Fibroblast of skin of left quadriceps (primary cell): ENCODE results near the gene RRP15.
A peak's percentile ranks its signal among the peaks of the same experiment; 100 is the strongest.

ENCODE experiments used
- DNase-seq, 2 experiments: peaks; one replicate each; pipeline ENCODE4 v3.0.0-alpha.2; 2013; ENCODE audit warnings: low read depth in 2 of 2

Gene RRP15

DNA sequence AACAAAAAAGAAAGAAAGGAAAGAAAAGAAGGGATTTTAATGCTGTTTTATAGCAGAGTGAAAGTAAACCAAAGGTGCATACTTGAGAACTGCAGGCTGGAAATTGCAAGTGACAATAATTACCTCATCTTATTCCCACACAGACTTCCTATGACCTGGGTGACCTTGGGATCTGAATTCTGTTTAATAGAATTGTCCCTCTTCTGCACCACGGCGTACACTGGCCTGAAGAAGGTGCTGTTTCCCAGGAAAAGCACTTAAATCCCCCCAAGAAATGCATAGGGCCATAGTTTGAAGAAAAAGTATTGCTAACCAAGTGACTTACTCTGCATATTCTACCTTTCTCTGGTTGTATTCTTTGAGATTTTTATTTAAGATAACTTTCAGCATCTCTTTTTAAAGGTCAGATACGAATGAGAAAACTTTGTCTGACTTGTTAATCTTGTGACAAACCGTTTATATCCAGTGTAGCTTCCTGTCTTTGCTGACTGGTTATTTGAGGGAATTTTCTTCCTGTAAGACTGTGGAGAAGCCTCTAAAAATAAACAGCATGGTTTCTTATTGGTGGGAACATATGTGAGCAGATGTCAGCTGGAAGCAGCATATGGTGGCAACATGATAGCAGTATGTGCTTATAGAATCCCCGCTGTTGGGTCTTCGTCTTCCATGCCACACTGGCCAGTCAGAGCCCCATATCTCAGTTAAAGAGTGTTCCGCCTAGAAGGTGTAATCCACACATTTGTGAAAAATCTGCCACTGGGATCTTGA is 76.4 kb downstream of the RRP15 start:
- no peak for DNase-seq

- DNase-seq, result no peak
Measured at GRCh38 chr1:218362418-218363076, 77.5 kb downstream of the RRP15 start.

DNA sequence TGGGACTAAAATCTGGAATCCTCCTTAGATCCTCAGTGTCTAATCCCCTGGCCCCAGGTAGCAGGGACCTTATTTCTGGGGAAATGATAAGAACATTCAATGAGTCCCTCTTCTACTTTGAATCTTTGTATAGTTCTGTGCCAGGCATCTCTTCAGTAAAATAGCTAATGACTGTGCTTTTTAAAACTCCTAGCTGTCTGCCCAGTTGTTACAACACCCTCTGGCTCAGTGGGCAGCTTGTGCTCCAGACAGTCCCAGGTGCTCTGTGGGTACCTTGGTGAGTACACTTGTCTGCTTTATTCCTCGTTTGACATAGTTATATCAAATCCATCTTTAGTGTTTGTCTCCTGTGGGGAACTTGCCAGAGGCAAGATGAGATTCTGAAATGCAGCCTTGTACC is 78.0 kb downstream of the RRP15 start:
- DNase-seq, result no peak

GRCh38 chr1:218364028-218364710 is 79.1 kb downstream of the RRP15 start:
- DNase-seq, result no peak

DNA sequence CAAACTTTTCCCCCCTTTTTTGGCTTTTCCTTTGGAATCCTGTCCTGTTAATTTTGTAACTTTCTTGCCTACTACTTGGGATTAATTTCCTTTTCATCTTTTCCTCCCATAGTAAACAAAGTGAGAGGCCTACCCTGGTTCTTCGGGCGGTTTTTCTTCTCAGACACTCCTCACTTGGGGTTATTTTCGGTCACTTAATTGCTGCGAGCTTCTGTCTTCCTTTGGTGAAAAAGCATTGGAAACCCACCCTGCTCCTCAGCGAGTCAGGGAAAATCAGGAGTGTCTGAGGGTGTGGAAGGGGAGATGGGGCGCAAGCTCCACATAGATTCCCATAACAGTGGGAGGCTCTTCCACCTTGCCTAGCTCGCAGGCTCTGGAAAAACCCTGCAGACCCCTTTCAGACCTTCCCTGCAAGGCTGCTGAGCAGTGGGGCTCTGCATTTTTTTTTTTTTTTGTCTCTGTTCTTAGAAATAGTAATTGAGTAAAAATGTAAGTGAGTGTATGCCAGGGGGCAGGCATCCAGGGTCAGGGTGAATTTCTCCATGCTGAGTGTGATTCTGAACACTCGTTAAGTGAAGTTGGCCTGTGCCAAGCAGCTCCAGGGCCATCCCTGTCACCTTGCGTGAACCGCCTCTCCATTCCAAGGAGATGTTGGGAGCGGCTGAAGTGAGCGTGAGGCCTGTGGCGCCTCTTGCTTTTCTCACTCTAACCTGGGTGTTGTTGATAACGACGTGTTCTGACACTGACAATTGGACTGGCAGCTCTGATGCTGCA is 80.3 kb downstream of the RRP15 start:
- no peak for DNase-seq

DNA sequence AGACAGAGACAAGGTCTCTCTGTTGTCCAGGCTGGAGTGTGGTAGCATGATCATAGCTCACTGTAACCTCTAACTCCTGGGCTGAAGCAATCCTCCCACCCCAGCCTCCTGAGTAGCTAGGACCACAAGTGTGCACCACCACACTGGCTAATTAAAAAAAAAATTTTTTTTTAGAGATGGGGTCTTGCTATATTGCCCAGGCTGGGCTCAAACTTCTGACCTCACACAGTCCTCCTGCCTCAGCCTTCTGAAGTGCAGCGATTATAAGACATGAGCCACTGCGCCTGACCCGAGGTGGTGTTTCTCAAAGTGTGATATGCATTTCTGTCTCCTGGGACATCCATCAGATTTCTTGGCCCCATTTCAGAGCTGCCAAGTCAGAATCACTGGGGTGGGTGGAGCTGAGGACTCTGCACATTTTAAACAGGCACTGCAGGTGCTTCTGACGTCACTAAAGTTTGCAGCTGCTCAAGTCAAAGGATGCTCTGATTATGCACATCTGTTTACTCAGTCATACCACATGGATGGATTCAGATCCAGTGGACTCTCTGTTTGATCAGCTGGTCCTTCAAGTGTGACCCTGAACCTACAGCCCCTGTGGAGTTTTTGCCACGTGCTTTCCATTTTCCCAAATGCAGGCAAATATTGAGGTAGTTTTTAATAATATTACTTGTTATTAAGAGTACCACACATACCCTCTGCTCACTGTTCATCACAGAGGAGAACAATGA is 81.4 kb downstream of the RRP15 start:
- DNase-seq, result no peak

DNA sequence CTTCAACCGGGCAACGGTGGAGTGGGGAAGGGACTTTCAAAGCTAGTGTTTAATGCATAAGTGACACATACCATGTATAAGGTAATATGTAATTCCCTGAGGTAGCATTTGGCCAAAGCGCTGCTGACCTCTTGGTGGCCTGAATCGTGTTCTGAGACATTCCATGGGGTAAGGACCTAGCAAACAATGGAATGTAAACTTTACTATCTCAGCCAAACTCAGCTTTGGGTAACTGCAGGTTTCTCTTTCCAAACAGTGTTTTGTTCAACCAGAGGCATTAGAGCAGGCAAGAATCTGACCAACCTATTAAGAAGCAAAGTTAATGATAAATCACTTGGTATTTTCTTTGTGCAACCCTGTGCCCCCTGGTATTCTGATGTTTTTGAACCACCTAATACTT is 82.0 kb downstream of the RRP15 start:
- no peak for DNase-seq

DNA sequence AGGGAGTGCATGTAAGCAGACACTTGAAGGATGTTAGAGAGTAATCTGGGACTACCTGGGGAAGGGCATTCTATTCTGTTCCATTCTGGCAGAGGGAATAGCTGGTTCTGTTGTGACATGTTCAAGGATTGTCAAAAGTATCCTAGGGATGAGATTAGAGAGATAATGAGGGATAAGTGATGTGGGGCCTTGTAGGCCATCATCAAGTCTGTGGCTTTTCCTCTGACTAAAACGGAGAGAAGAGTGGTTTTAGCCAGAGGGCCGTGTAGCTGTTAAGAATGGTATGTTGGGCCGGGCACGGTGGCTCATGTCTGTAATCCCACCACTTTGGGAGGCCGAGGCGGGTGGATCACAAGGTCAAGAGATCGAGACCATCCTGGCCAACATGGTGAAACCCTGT is 83.6 kb downstream of the RRP15 start:
- no peak for DNase-seq

DNA sequence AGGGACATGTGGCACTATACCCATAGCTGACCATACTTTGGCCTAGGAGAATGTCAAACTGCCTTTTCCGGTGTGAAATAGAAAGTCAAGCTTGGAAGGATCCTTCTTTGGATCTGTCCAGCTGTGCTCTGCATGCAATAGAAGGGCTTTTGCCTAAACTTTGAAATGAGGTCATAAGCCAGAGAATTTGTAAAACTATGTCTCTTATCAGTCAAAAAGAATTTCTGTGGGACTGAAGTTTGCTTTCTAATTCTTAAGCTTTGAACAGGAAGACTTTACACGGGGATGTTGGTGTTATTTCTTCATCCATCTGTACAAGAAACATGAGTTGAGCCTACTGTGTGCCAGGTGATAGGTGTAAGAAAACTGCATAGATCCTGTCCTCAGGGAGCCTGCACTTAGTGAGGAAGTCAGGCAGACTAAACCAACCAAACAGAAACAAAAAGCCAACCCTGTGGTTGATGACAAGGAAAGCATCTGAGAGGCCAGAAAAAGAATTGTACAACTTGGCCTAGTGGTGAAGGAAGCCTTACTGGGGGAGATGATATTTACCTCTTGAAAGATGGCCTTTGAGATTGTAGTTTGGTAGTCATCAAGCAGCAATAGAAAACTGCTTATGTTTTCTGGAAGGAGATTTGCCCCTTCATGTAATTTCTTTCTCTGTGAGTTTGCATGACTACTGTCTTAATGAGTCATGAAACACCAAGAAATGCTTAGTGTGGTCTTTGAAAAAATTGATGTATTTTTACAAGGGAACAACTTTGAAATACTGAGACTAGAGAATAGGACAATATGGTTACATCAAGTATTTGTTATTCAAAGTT is 84.8 kb downstream of the RRP15 start:
- DNase-seq, result no peak

- peak in 1 of 2 experiments; percentile 42 for DNase-seq
Measured at GRCh38 chr1:218371927-218372672, 87.0 kb downstream of the RRP15 start.

- DNase-seq, result no peak
Measured at GRCh38 chr1:218374401-218375353, 89.6 kb downstream of the RRP15 start.

- no peak for DNase-seq
Measured at GRCh38 chr1:218376722-218377121, 91.6 kb downstream of the RRP15 start.

DNA sequence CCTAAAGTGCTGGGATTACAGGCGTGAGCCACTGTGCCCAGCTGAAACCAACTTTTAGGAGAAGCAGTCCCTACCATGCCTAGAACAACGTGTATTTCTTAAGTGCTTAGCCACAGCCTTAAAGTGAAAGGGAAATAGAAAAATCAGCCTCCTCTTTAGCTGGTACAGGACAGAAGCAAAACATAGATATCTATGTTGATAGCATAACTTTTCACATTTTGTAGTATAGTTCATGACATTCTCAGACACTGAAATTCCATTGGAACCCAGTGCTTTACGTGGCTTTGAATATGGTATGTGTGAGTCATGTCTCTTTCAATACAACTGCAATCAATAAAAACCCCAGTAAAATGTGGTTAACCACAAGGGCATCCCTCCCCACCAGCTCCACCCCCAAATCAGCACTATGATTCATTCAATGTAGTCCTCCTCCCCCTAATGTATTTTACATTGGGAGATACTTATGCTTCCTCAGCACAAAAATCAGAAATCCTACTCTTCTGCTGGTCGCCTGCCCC is 92.1 kb downstream of the RRP15 start:
- peak; percentile 97 for DNase-seq

- peak; percentile 82 to 85 for DNase-seq
Measured at GRCh38 chr1:218380125-218380977, 95.3 kb downstream of the RRP15 start.

GRCh38 chr1:218382261-218382660 is 97.2 kb downstream of the RRP15 start:
- DNase-seq, result no peak

GRCh38 chr1:218383051-218383450 is 98.0 kb downstream of the RRP15 start:
- no peak for DNase-seq

DNA sequence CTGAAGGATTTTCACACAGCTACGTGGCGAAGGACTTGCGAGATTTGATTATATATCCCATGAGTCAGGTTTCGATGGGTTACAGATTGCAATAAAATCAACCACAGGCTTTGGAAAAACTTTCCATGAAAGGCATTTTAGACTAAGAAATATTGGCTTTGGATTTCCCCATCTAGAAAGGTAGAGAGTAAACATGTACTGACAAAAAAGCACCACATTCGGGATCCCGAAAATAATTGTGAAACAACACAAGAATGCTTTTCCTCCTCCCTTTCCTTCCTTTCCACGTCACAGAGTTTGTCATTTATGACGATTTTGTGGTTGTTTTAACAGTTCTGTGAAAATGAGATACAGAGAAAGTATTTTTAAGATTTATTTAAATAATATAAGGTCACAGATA is 98.6 kb downstream of the RRP15 start:
- DNase-seq, result peak; percentile 23 to 27
